OCI-LY1 (cell line): ENCODE data around the gene PRCP.

Experiments used
- EZH2 ChIP-seq: fragments of 200-600 bp; sonication (generic), shearing (Covaris generic); IDR thresholded peaks from 2 replicates; pipeline ENCODE4 v1.8.0; 2017; ENCODE audit warnings: borderline replicate concordance, mixed run types, mild to moderate bottlenecking, antibody characterized with exemption, low read length, moderate library complexity, mixed read lengths
- TF ChIP-seq, protein P1 (sequence below): fragments of 200-600 bp; sonication (generic), shearing (Covaris generic); IDR thresholded peaks from 2 replicates; pipeline ENCODE4 v1.5.1; 2017; ENCODE audit warnings: mild to moderate bottlenecking, antibody characterized with exemption, low read length, moderate library complexity, mixed read lengths

DNA sequence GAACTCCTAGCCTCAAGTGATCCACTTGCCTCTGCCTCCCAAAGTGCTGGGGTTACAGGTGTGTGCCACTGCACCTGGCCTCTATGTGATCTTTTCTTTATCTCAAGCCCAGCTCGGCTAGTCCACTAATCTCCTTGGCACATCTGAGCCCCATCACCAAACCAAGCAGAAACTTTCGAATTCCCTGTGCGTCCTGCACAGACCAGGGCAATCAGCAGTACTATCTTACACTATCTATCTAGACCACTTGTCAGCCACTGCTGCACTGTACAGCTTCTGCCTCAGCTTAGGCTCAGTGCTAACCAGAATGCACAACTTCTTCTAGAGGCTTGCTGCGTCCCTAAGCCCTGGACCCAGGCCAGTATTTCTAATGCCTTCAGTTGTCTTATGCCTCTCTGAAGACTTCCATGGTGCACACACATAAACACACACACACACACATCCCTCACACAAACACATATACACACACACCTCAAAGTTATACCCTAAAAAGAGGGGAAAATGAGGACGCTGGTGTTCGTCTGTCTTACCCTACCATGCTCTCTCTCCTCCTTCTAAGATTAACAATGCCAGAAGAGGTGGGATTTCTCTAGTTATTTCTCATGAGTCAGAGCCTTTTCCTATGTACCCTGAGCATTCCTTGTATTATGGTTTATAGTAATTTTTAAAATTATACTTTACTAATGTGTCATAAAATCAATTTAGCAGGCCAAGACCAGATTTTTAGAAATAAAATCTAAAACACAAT is 107.2 kb downstream of the PRCP start:
- TF ChIP-seq EZH2: no peak
- TF ChIP-seq, protein P1, sequence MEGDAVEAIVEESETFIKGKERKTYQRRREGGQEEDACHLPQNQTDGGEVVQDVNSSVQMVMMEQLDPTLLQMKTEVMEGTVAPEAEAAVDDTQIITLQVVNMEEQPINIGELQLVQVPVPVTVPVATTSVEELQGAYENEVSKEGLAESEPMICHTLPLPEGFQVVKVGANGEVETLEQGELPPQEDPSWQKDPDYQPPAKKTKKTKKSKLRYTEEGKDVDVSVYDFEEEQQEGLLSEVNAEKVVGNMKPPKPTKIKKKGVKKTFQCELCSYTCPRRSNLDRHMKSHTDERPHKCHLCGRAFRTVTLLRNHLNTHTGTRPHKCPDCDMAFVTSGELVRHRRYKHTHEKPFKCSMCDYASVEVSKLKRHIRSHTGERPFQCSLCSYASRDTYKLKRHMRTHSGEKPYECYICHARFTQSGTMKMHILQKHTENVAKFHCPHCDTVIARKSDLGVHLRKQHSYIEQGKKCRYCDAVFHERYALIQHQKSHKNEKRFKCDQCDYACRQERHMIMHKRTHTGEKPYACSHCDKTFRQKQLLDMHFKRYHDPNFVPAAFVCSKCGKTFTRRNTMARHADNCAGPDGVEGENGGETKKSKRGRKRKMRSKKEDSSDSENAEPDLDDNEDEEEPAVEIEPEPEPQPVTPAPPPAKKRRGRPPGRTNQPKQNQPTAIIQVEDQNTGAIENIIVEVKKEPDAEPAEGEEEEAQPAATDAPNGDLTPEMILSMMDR: no peak
